Liver (tissue), 9 donors: ENCODE measurements around the gene RIMKLA. TPM values are rescaled to one million over a fixed set of nuclear protein-coding genes. Genes with fewer than 3 reads are reported as not detected.

Source experiments
- DNase-seq: peaks from one replicate; pipeline ENCODE4 v3.0.0-alpha.2; 2017; ENCODE audit warnings: low spot score
- H3K27ac ChIP-seq, 2 donors: one replicate each; pipeline ENCODE4 v1.7.0; 2013; ENCODE audit warnings: inconsistent platforms in 2 of 2, low read length in 2 of 2, control low read depth in 1 of 2, low read depth in 1 of 2, mild to moderate bottlenecking in 1 of 2
- H3K27me3 ChIP-seq, 4 donors: one replicate each; pipeline versions ENCODE4 v1.6.1 to v1.7.0; 2013; ENCODE audit warnings: low read length in 3 of 4, inconsistent platforms in 1 of 4, mild to moderate bottlenecking in 1 of 4, moderate library complexity in 1 of 4; ENCODE audit not compliant: control insufficient read depth in 4 of 4, insufficient read depth in 4 of 4
- H3K36me3 ChIP-seq, 4 donors: one replicate each; pipeline versions ENCODE4 v1.6.1 to v1.7.0; 2013; ENCODE audit warnings: low read length in 3 of 4, mild to moderate bottlenecking in 3 of 4, low read depth in 1 of 4, moderate library complexity in 1 of 4; ENCODE audit not compliant: control insufficient read depth in 4 of 4, insufficient read depth in 3 of 4
- H3K4me1 ChIP-seq, 4 donors: one replicate each; pipeline versions ENCODE4 v1.6.1 to v1.7.0; 2013; ENCODE audit warnings: low read length in 3 of 4, mild to moderate bottlenecking in 3 of 4, moderate library complexity in 1 of 4; ENCODE audit not compliant: control insufficient read depth in 4 of 4, insufficient read depth in 4 of 4
- H3K4me3 ChIP-seq, 3 donors: one replicate each; pipeline versions ENCODE4 v1.6.1 to v1.7.0; 2013; ENCODE audit warnings: low read length in 3 of 3, control low read depth in 1 of 3, low read depth in 1 of 3, mild to moderate bottlenecking in 1 of 3
- H3K9ac ChIP-seq, 2 donors: one replicate each; pipeline ENCODE4 v1.7.0; 2013; ENCODE audit warnings: low read length in 2 of 2, mild to moderate bottlenecking in 2 of 2, moderate library complexity in 2 of 2, control low read depth in 1 of 2, low read depth in 1 of 2
- H3K9me3 ChIP-seq, 4 donors: one replicate each; pipeline versions ENCODE4 v1.6.1 to v1.7.0; 2013; ENCODE audit warnings: low read length in 3 of 4; ENCODE audit not compliant: control insufficient read depth in 4 of 4
- ATF3 ChIP-seq: IDR thresholded peaks from 2 replicates; pipeline ENCODE4 v1.6.1; 2016; ENCODE audit warnings: antibody characterized with exemption
- GABPA ChIP-seq, 2 donors: IDR thresholded peaks in 1 of 2; conservative IDR thresholded peaks in 1 of 2; 2 replicates each; pipeline ENCODE4 v1.6.1; 2016; ENCODE audit warnings: antibody characterized with exemption in 2 of 2, mild to moderate bottlenecking in 1 of 2, moderate library complexity in 1 of 2
- HNF4A ChIP-seq, 2 donors: conservative IDR thresholded peaks; 2 replicates each; pipeline ENCODE4 v1.6.1; 2016; ENCODE audit warnings: antibody characterized with exemption in 2 of 2, mild to moderate bottlenecking in 2 of 2
- HNF4G ChIP-seq: IDR thresholded peaks from 2 replicates; pipeline ENCODE4 v1.6.1; 2016; ENCODE audit warnings: antibody characterized with exemption
- JUND ChIP-seq, 2 donors: IDR thresholded peaks; 2 replicates each; pipeline ENCODE4 v1.6.1; 2016; ENCODE audit warnings: antibody characterized with exemption in 2 of 2
- NR2F2 ChIP-seq: IDR thresholded peaks from 2 replicates; pipeline ENCODE4 v1.6.1; 2016; ENCODE audit warnings: antibody characterized with exemption
- RAD21 ChIP-seq, 2 donors: IDR thresholded peaks; 2 replicates each; pipeline ENCODE4 v1.6.1; 2016; ENCODE audit warnings: antibody characterized with exemption in 2 of 2, mild to moderate bottlenecking in 2 of 2
- RXRA ChIP-seq, 2 donors: IDR thresholded peaks; 2 replicates each; pipeline ENCODE4 v1.6.1; 2017 to 2018; ENCODE audit warnings: antibody characterized with exemption in 2 of 2, mild to moderate bottlenecking in 1 of 2
- SP1 ChIP-seq: IDR thresholded peaks from 2 replicates; pipeline ENCODE4 v1.6.1; 2018; ENCODE audit warnings: antibody characterized with exemption, mild to moderate bottlenecking
- TAF1 ChIP-seq: conservative IDR thresholded peaks from 2 replicates; pipeline ENCODE4 v1.6.1; 2016; ENCODE audit warnings: antibody characterized with exemption, mild to moderate bottlenecking
- WGBS: extraction: QIAGEN DNeasy Blood & Tissue Kit; methylation state at CpG from one replicate; pipeline ENCODE4 v1.1.7; 2013; 5-methylcytosine and 5-hydroxymethylcytosine counted together
- polyA plus RNA-seq, 2 donors: library from polyadenylated mRNA; stranded (reverse) in 1 of 2; unstranded in 1 of 2; fragments of 200-250 nt in 1 of 2; fragments of >200 nt in 1 of 2; fragmentation: Nextera tagmentation in 1 of 2; extraction: Ambion mirVana in 1 of 2; gene quantifications; one replicate each; pipeline versions ENCODE4 v1.2.1 to v1.2.3, GENCODE V29; 2013 to 2015
- total RNA-seq, 2 donors: library from RNA; depleted of rRNA; stranded (reverse); fragments of >200 nt; gene quantifications; one replicate each; pipeline ENCODE4 v1.2.3, GENCODE V29; 2014
- TF ChIP-seq, protein P1 (sequence below): IDR thresholded peaks from 2 replicates; pipeline ENCODE4 v1.6.1; 2016; ENCODE audit warnings: antibody characterized with exemption
- donor health status: healthy.
- donor health status: healthy.
- donor health status: healthy.
- donor health status: healthy.
- donor health status: healthy.

Gene RIMKLA
- total and polyA plus RNA-seq, 4 donors, result 0.03 to 0.09 (median 0.08) TPM

- 91% methylated on average over 2 of the region's 2 CpGs for WGBS
- no peaks in the 10 kb centered on the region for H3K9me3 ChIP-seq
- no peaks in the 10 kb centered on the region for H3K27me3 ChIP-seq
- no peaks in the 10 kb centered on the region for H3K4me1 ChIP-seq
- DNase-seq, result no peak
- TF ChIP-seq JUND (IDR thresholded peaks at IDR 0.05) (no peak), GABPA (IDR thresholded peaks at IDR 0.05 in 1 of 2, conservative IDR thresholded peaks at IDR 0.05 in 1 of 2) (no peak), RXRA (IDR thresholded peaks at IDR 0.05) (no peak), RAD21 (IDR thresholded peaks at IDR 0.05) (no peak), NR2F2 (no peak), HNF4A (conservative IDR thresholded peaks at IDR 0.05) (no peak), SP1 (no peak), TAF1 (no peak), ATF3 (no peak), HNF4G (no peak)
- TF ChIP-seq, protein P1, sequence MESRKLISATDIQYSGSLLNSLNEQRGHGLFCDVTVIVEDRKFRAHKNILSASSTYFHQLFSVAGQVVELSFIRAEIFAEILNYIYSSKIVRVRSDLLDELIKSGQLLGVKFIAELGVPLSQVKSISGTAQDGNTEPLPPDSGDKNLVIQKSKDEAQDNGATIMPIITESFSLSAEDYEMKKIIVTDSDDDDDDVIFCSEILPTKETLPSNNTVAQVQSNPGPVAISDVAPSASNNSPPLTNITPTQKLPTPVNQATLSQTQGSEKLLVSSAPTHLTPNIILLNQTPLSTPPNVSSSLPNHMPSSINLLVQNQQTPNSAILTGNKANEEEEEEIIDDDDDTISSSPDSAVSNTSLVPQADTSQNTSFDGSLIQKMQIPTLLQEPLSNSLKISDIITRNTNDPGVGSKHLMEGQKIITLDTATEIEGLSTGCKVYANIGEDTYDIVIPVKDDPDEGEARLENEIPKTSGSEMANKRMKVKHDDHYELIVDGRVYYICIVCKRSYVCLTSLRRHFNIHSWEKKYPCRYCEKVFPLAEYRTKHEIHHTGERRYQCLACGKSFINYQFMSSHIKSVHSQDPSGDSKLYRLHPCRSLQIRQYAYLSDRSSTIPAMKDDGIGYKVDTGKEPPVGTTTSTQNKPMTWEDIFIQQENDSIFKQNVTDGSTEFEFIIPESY, result no peak
- no peaks in the 10 kb centered on the region for H3K36me3 ChIP-seq
- H3K9ac ChIP-seq, result no peak overlapping the region
- no peak overlapping the region for H3K27ac ChIP-seq
- no peak overlapping the region for H3K4me3 ChIP-seq
Observed at GRCh38 chr1:42469727-42470126, 89.1 kb downstream of the RIMKLA start.

Other genes with a start within 250 kb of the RIMKLA start
- not detected for gene GUCA2B, start 227.4 kb upstream of the RIMKLA start, total RNA-seq
- 1 to 10 TPM; 1.7 to 3.3 TPM for gene GUCA2B, start 227.4 kb upstream of the RIMKLA start, polyA plus RNA-seq
- not detected for gene GUCA2A, start 216.0 kb upstream of the RIMKLA start, total RNA-seq
- not detected for gene GUCA2A, start 216.0 kb upstream of the RIMKLA start, polyA plus RNA-seq
- 10 to 100 TPM; 15.2 to 16.8 TPM for gene FOXJ3, start 45.6 kb upstream of the RIMKLA start, total RNA-seq
- 1 to 10 TPM; 5.3 to 9.7 TPM for gene FOXJ3, start 45.6 kb upstream of the RIMKLA start, polyA plus RNA-seq
- gene ZMYND12, start 75.2 kb downstream of the RIMKLA start, total RNA-seq, result 1 to 10 TPM; 2.1 to 3.0 TPM
- 1 to 10 TPM; 1.3 to 2.0 TPM for gene ZMYND12, start 75.2 kb downstream of the RIMKLA start, polyA plus RNA-seq
- 10 to 100 TPM; 22.2 to 22.4 TPM for gene PPCS, start 75.8 kb downstream of the RIMKLA start, total RNA-seq
- 10 to 100 TPM; 49.7 to 65.4 TPM for gene PPCS, start 75.8 kb downstream of the RIMKLA start, polyA plus RNA-seq
- 1 to 10 TPM; 1.7 to 2.0 TPM for gene CCDC30, start 82.5 kb downstream of the RIMKLA start, total RNA-seq
- gene CCDC30, start 82.5 kb downstream of the RIMKLA start, polyA plus RNA-seq, result under 1 TPM; 0.07 to 0.93 TPM